ENCODE data around the gene TSPAN6.

TSPAN6 gene

GRCh38 chrX:100643212-100643611 lies 6.6 kb upstream of the TSPAN6 start:
- Mint-ChIP-seq H3K4me3 (no peak overlapping the region), H3K27ac (ENCODE audit: low read depth) (no peak overlapping the region), H3K9me3 (no peaks in the 10 kb centered on the region), H3K4me1 (no peaks in the 10 kb centered on the region), H3K36me3 (ENCODE audit: insufficient read depth) (no peaks in the 10 kb centered on the region), H3K27me3 (peaks cover 28% of the 10 kb centered on the region)
- no peak for DNase-seq (ENCODE audit: low spot score in 2 of 2)
- no peak for ATAC-seq (replicated peaks; ENCODE audit: extremely low read depth, poor library complexity, severe bottlenecking)

GRCh38 chrX:100642290-100642689 lies 5.7 kb upstream of the TSPAN6 start:
- H3K27me3 Mint-ChIP-seq = peaks cover 28% of the 10 kb centered on the region
- no peaks in the 10 kb centered on the region for H3K9me3 Mint-ChIP-seq
- no peaks in the 10 kb centered on the region for H3K4me1 Mint-ChIP-seq
- H3K36me3 Mint-ChIP-seq (ENCODE audit: insufficient read depth) = no peaks in the 10 kb centered on the region
- H3K4me3 Mint-ChIP-seq = no peak overlapping the region
- DNase-seq (ENCODE audit: low spot score in 2 of 2) (no peak), ATAC-seq (replicated peaks; ENCODE audit: extremely low read depth, poor library complexity, severe bottlenecking) (no peak)
- H3K27ac Mint-ChIP-seq (ENCODE audit: low read depth) = no peak overlapping the region

- no peaks in the 10 kb centered on the region for H3K36me3 Mint-ChIP-seq (ENCODE audit: insufficient read depth)
- peaks cover 9% of the 10 kb centered on the region for H3K4me1 Mint-ChIP-seq
- H3K9me3 Mint-ChIP-seq = no peaks in the 10 kb centered on the region
- H3K27me3 Mint-ChIP-seq = peaks cover 19% of the 10 kb centered on the region
- ATAC-seq (replicated peaks; ENCODE audit: extremely low read depth, poor library complexity, severe bottlenecking) (no peak), DNase-seq (ENCODE audit: low spot score in 2 of 2) (no peak)
- no peak overlapping the region for H3K27ac Mint-ChIP-seq (ENCODE audit: low read depth)
- H3K4me3 Mint-ChIP-seq = peak overlapping the region; percentile 81
Observed at GRCh38 chrX:100635989-100636320, 651 bp downstream of the TSPAN6 start.

- Mint-ChIP-seq H3K9me3 (no peaks in the 10 kb centered on the region), H3K4me3 (no peak overlapping the region), H3K27ac (ENCODE audit: low read depth) (no peak overlapping the region), H3K36me3 (ENCODE audit: insufficient read depth) (no peaks in the 10 kb centered on the region), H3K4me1 (peaks cover 9% of the 10 kb centered on the region), H3K27me3 (peaks cover 17% of the 10 kb centered on the region)
- ATAC-seq (replicated peaks; ENCODE audit: extremely low read depth, poor library complexity, severe bottlenecking) (no peak), DNase-seq (ENCODE audit: low spot score in 2 of 2) (no peak)
Observed at GRCh38 chrX:100635040-100635439, 1.6 kb downstream of the TSPAN6 start.

GRCh38 chrX:100625985-100626491 lies 10.6 kb downstream of the TSPAN6 start:
- Mint-ChIP-seq H3K9me3 (no peaks in the 10 kb centered on the region), H3K36me3 (ENCODE audit: insufficient read depth) (peaks cover 2% of the 10 kb centered on the region), H3K4me3 (peak overlapping the region; percentile 6), H3K4me1 (peaks cover 6% of the 10 kb centered on the region), H3K27me3 (no peaks in the 10 kb centered on the region), H3K27ac (ENCODE audit: low read depth) (no peak overlapping the region)
- DNase-seq (ENCODE audit: low spot score in 2 of 2) (no peak), ATAC-seq (replicated peaks; ENCODE audit: extremely low read depth, poor library complexity, severe bottlenecking) (no peak)

GRCh38 chrX:100623001-100623400 lies 13.6 kb downstream of the TSPAN6 start:
- Mint-ChIP-seq H3K36me3 (ENCODE audit: insufficient read depth) (peaks cover 2% of the 10 kb centered on the region), H3K4me3 (no peak overlapping the region), H3K4me1 (peaks cover 6% of the 10 kb centered on the region), H3K27ac (ENCODE audit: low read depth) (no peak overlapping the region), H3K27me3 (no peaks in the 10 kb centered on the region), H3K9me3 (no peaks in the 10 kb centered on the region)
- ATAC-seq (replicated peaks; ENCODE audit: extremely low read depth, poor library complexity, severe bottlenecking) (no peak), DNase-seq (ENCODE audit: low spot score in 2 of 2) (no peak)

- Mint-ChIP-seq H3K9me3 (no peaks in the 10 kb centered on the region), H3K27me3 (peaks cover 10% of the 10 kb centered on the region), H3K27ac (ENCODE audit: low read depth) (no peak overlapping the region), H3K4me1 (no peaks in the 10 kb centered on the region), H3K36me3 (ENCODE audit: insufficient read depth) (peaks cover 1% of the 10 kb centered on the region), H3K4me3 (no peak overlapping the region)
- ATAC-seq (replicated peaks; ENCODE audit: extremely low read depth, poor library complexity, severe bottlenecking) = no peak
- DNase-seq (ENCODE audit: low spot score in 2 of 2) = no peak
Observed at GRCh38 chrX:100615005-100615404, 21.6 kb downstream of the TSPAN6 start.

- ATAC-seq (replicated peaks; ENCODE audit: extremely low read depth, poor library complexity, severe bottlenecking) = no peak
- no peaks in the 10 kb centered on the region for H3K4me1 Mint-ChIP-seq
- no peak overlapping the region for H3K27ac Mint-ChIP-seq (ENCODE audit: low read depth)
- H3K4me3 Mint-ChIP-seq = no peak overlapping the region
- DNase-seq (ENCODE audit: low spot score in 2 of 2) = no peak
- H3K36me3 Mint-ChIP-seq (ENCODE audit: insufficient read depth) = peaks cover 1% of the 10 kb centered on the region
- H3K9me3 Mint-ChIP-seq = no peaks in the 10 kb centered on the region
- H3K27me3 Mint-ChIP-seq = peaks cover 10% of the 10 kb centered on the region
Observed at GRCh38 chrX:100611951-100612350, 24.7 kb downstream of the TSPAN6 start.

GRCh38 chrX:100609591-100609990 lies 27.0 kb downstream of the TSPAN6 start:
- DNase-seq (ENCODE audit: low spot score in 2 of 2) (no peak), ATAC-seq (replicated peaks; ENCODE audit: extremely low read depth, poor library complexity, severe bottlenecking) (no peak)
- no peak overlapping the region for H3K27ac Mint-ChIP-seq (ENCODE audit: low read depth)
- H3K4me1 Mint-ChIP-seq = no peaks in the 10 kb centered on the region
- H3K27me3 Mint-ChIP-seq = peaks cover 10% of the 10 kb centered on the region
- peaks cover 1% of the 10 kb centered on the region for H3K36me3 Mint-ChIP-seq (ENCODE audit: insufficient read depth)
- no peaks in the 10 kb centered on the region for H3K9me3 Mint-ChIP-seq
- H3K4me3 Mint-ChIP-seq = no peak overlapping the region

- Mint-ChIP-seq H3K27me3 (peaks cover 11% of the 10 kb centered on the region), H3K27ac (ENCODE audit: low read depth) (no peak overlapping the region), H3K4me1 (no peaks in the 10 kb centered on the region), H3K36me3 (ENCODE audit: insufficient read depth) (no peaks in the 10 kb centered on the region), H3K4me3 (no peak overlapping the region), H3K9me3 (no peaks in the 10 kb centered on the region)
- ATAC-seq (replicated peaks; ENCODE audit: extremely low read depth, poor library complexity, severe bottlenecking) (no peak), DNase-seq (ENCODE audit: low spot score in 2 of 2) (no peak)
Observed at GRCh38 chrX:100606753-100607152, 29.9 kb downstream of the TSPAN6 start.

GRCh38 chrX:100600758-100601157 lies 35.8 kb downstream of the TSPAN6 start:
- Mint-ChIP-seq H3K4me3 (no peak overlapping the region), H3K27me3 (peaks cover 11% of the 10 kb centered on the region), H3K9me3 (no peaks in the 10 kb centered on the region), H3K4me1 (no peaks in the 10 kb centered on the region), H3K27ac (ENCODE audit: low read depth) (no peak overlapping the region), H3K36me3 (ENCODE audit: insufficient read depth) (no peaks in the 10 kb centered on the region)
- no peak for DNase-seq (ENCODE audit: low spot score in 2 of 2)
- no peak for ATAC-seq (replicated peaks; ENCODE audit: extremely low read depth, poor library complexity, severe bottlenecking)

- Mint-ChIP-seq H3K36me3 (ENCODE audit: insufficient read depth) (no peaks in the 10 kb centered on the region), H3K4me3 (no peak overlapping the region), H3K4me1 (no peaks in the 10 kb centered on the region), H3K27me3 (peaks cover 14% of the 10 kb centered on the region), H3K27ac (ENCODE audit: low read depth) (no peak overlapping the region), H3K9me3 (no peaks in the 10 kb centered on the region)
- DNase-seq (ENCODE audit: low spot score in 2 of 2) (no peak), ATAC-seq (replicated peaks; ENCODE audit: extremely low read depth, poor library complexity, severe bottlenecking) (no peak)
Observed at GRCh38 chrX:100600340-100600739, 36.3 kb downstream of the TSPAN6 start.

GRCh38 chrX:100599456-100599855 lies 37.1 kb downstream of the TSPAN6 start:
- ATAC-seq (replicated peaks; ENCODE audit: extremely low read depth, poor library complexity, severe bottlenecking) = no peak
- no peak for DNase-seq (ENCODE audit: low spot score in 2 of 2)
- no peak overlapping the region for H3K4me3 Mint-ChIP-seq

GRCh38 chrX:100596601-100597000 lies 40.0 kb downstream of the TSPAN6 start:
- no peaks in the 10 kb centered on the region for H3K9me3 Mint-ChIP-seq
- no peaks in the 10 kb centered on the region for H3K4me1 Mint-ChIP-seq
- no peak overlapping the region for H3K27ac Mint-ChIP-seq (ENCODE audit: low read depth)
- no peak overlapping the region for H3K4me3 Mint-ChIP-seq
- DNase-seq (ENCODE audit: low spot score in 2 of 2) = no peak
- ATAC-seq (replicated peaks; ENCODE audit: extremely low read depth, poor library complexity, severe bottlenecking) = no peak
- H3K36me3 Mint-ChIP-seq (ENCODE audit: insufficient read depth) = no peaks in the 10 kb centered on the region
- H3K27me3 Mint-ChIP-seq = peaks cover 9% of the 10 kb centered on the region

More at GRCh38 chrX:100599456-100599855, 37.1 kb downstream of the TSPAN6 start:
- H3K4me1 Mint-ChIP-seq = no peaks in the 10 kb centered on the region
- H3K9me3 Mint-ChIP-seq = no peaks in the 10 kb centered on the region
- H3K27me3 Mint-ChIP-seq = peaks cover 18% of the 10 kb centered on the region
- no peak overlapping the region for H3K27ac Mint-ChIP-seq (ENCODE audit: low read depth)
- no peaks in the 10 kb centered on the region for H3K36me3 Mint-ChIP-seq (ENCODE audit: insufficient read depth)
